Neural progenitor cell (in vitro differentiated cells): Measurements from ENCODE around the gene KIF26A.

Source experiments
- EZH2 ChIP-seq: fragments of 200-600 bp; sonication (generic); IDR thresholded peaks from 2 replicates; pipeline ENCODE4 v1.6.1; 2017; ENCODE audit warnings: antibody characterized with exemption, mild to moderate bottlenecking, moderate library complexity
- EZH2phosphoT487 ChIP-seq: fragments of 200-600 bp; sonication (generic); IDR thresholded peaks from 2 replicates; pipeline ENCODE4 v1.6.1; 2017; ENCODE audit warnings: antibody characterized with exemption
- TF ChIP-seq, protein P1 (sequence below): fragments of 200-600 bp; sonication (generic); IDR thresholded peaks from 2 replicates; pipeline ENCODE4 v1.5.1; 2017; ENCODE audit warnings: antibody characterized with exemption, mild to moderate bottlenecking

DNA sequence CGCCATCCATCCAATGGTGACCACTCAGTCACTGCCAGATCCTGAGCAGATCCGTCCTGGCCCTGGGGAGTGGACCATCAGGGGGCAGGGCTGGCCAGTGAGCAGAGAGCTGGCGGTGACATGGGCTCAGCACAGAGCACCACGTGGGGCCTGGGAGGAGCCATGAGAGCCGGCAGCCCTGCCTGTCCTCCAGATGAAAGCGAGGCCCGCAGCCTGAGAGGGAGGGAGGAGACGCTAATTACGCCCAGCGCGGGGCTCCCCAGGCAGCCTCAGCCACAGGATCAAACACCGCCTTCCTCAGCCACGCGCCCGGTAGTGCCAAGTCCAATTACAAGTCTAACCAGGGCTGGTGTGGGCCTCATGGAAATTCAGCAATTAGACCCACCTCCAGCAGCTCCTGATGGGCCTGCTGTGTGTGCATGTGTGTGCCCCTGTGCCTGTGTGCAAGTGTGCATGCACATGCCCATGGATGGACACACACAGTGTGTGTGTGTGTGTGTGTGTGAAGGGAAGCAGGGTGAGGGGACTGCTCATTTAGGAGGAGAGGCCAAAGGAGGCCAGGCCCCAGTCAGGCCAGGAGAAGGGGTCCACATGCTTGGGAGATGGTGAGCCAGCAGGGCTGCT is 68.0 kb downstream of the KIF26A start:
- TF ChIP-seq, protein P1, sequence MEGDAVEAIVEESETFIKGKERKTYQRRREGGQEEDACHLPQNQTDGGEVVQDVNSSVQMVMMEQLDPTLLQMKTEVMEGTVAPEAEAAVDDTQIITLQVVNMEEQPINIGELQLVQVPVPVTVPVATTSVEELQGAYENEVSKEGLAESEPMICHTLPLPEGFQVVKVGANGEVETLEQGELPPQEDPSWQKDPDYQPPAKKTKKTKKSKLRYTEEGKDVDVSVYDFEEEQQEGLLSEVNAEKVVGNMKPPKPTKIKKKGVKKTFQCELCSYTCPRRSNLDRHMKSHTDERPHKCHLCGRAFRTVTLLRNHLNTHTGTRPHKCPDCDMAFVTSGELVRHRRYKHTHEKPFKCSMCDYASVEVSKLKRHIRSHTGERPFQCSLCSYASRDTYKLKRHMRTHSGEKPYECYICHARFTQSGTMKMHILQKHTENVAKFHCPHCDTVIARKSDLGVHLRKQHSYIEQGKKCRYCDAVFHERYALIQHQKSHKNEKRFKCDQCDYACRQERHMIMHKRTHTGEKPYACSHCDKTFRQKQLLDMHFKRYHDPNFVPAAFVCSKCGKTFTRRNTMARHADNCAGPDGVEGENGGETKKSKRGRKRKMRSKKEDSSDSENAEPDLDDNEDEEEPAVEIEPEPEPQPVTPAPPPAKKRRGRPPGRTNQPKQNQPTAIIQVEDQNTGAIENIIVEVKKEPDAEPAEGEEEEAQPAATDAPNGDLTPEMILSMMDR = no peak
- TF ChIP-seq EZH2 = no peak
- no peak for TF ChIP-seq EZH2phosphoT487
